ENCODE results near the gene TRRAP. TPM values are rescaled to one million over a fixed set of nuclear protein-coding genes. Genes with fewer than 3 reads are reported as not detected.

Gene TRRAP
- total and polyA plus RNA-seq, 5 donors from 2014 or later, result 2.9 to 66.5 (median 3.8) TPM

DNA sequence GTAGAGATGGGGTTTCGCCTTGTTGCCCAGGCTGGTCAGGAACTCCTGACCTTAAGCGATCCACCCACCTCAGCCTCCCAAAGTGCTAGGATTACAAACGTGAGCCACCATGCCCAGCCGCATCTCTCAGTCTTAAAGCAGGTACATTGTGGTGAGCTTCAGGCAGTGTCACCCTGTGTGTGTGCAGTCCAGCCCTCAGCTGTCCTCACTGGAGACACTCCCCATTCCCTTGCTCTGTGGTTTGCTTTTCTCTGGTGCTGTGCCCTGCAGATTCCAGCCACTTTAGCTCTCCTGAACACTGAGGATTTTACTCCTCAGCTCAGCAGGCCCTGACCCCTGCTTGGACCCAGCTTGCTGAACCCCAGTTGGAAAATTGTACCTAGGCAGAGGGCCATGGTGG, 6.1 kb downstream of the TRRAP start:
- Mint-ChIP-seq H3K4me3 (no peak overlapping the region), H3K36me3 (peaks cover 21% of the 10 kb centered on the region), H3K27me3 (peaks cover 4% of the 10 kb centered on the region), H3K9me3 (no peaks in the 10 kb centered on the region), H3K4me1 (peaks cover 14 to 59% (median 36%) of the 10 kb centered on the region in 4 donors), H3K27ac (no peak overlapping the region)
- DNase-seq, result no peak
- Histone ChIP-seq H3K27ac (ENCODE audit: insufficient read depth, low read length, poor library complexity, severe bottlenecking) (no peak overlapping the region), H3K4me1 (ENCODE audit: control insufficient read depth, insufficient read depth, low read length, poor library complexity, severe bottlenecking) (peaks cover 16% of the 10 kb centered on the region), H3K9me3 (ENCODE audit: control insufficient read depth in 2 of 2, low read length in 2 of 2) (no peaks in the 10 kb centered on the region), H3K36me3 (ENCODE audit: control insufficient read depth, insufficient read depth, low read length) (peaks cover 65% of the 10 kb centered on the region), H3K27me3 (ENCODE audit: control insufficient read depth, insufficient read depth, low read length) (no peaks in the 10 kb centered on the region), H3K4me3 (ENCODE audit: low read depth, low read length) (no peak overlapping the region)
- ATAC-seq (ENCODE audit: low read depth in 2 of 2), result no peak

DNA sequence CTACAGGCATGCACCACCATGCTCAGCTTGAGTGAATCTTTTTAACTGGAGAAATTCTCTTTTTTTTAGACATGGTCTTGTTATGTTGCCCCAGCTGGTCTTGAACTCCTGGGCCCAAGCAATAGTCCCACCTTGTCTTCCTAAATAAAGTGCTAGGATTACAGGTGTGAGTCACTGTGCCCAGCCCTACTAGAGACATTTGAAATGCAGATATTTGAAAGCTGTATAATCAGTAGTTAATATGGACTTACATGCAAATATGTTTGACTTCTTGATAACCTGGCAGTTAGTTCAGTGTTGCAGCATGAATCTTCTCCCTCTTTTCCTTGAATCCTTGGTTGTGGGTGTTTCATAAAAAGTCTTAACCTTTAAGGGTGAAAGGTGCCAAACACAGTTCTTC, 8.7 kb downstream of the TRRAP start:
- Mint-ChIP-seq H3K9me3 (no peaks in the 10 kb centered on the region), H3K4me3 (no peak overlapping the region), H3K36me3 (peaks cover 22% of the 10 kb centered on the region), H3K27ac (no peak overlapping the region), H3K4me1 (peaks cover 9 to 36% (median 19%) of the 10 kb centered on the region in 4 donors), H3K27me3 (no peaks in the 10 kb centered on the region)
- peaks cover 81% of the 10 kb centered on the region for H3K36me3 ChIP-seq (ENCODE audit: control insufficient read depth, insufficient read depth, low read length)
- no peak for DNase-seq
- no peak overlapping the region for H3K27ac ChIP-seq (ENCODE audit: insufficient read depth, low read length, poor library complexity, severe bottlenecking)
- H3K4me3 ChIP-seq (ENCODE audit: low read depth, low read length), result no peak overlapping the region
- H3K27me3 ChIP-seq (ENCODE audit: control insufficient read depth, insufficient read depth, low read length), result no peaks in the 10 kb centered on the region
- no peaks in the 10 kb centered on the region for H3K9me3 ChIP-seq (ENCODE audit: control insufficient read depth in 2 of 2, low read length in 2 of 2)
- no peak for ATAC-seq (ENCODE audit: low read depth in 2 of 2)
- peaks cover 5% of the 10 kb centered on the region for H3K4me1 ChIP-seq (ENCODE audit: control insufficient read depth, insufficient read depth, low read length, poor library complexity, severe bottlenecking)

DNA sequence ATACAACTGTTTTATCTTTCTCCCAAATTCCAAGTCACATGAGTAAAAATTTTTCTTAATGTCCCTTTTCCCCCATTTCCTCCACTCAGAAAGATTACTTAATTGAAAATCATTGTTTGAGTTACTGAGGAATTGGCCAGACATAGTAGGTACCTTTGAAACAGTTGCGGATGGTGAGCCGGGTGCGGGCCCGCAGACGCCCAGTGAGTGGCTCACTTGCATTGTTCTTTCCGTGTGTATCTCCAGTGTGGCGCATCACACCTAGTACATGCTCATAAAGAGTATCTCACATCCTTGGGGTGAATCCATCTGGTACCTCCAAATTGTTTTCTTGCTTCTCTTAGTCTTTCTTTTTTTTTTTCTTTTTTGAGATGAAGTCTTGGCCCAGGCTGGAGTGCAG, 14.3 kb downstream of the TRRAP start:
- Mint-ChIP-seq H3K4me3 (no peak overlapping the region), H3K9me3 (no peaks in the 10 kb centered on the region), H3K4me1 (peaks cover 12 to 20% (median 14%) of the 10 kb centered on the region in 4 donors), H3K36me3 (peaks cover 41% of the 10 kb centered on the region), H3K27me3 (no peaks in the 10 kb centered on the region), H3K27ac (no peak overlapping the region)
- Histone ChIP-seq H3K9me3 (ENCODE audit: control insufficient read depth in 2 of 2, low read length in 2 of 2) (no peaks in the 10 kb centered on the region), H3K36me3 (ENCODE audit: control insufficient read depth, insufficient read depth, low read length) (peaks cover 88% of the 10 kb centered on the region), H3K27ac (ENCODE audit: insufficient read depth, low read length, poor library complexity, severe bottlenecking) (no peak overlapping the region), H3K4me1 (ENCODE audit: control insufficient read depth, insufficient read depth, low read length, poor library complexity, severe bottlenecking) (no peaks in the 10 kb centered on the region), H3K4me3 (ENCODE audit: low read depth, low read length) (no peak overlapping the region), H3K27me3 (ENCODE audit: control insufficient read depth, insufficient read depth, low read length) (no peaks in the 10 kb centered on the region)
- ATAC-seq (ENCODE audit: low read depth in 2 of 2) (no peak), DNase-seq (no peak)

GRCh38 chr7:98899816-98900215, 21.5 kb downstream of the TRRAP start:
- no peak overlapping the region for H3K4me3 Mint-ChIP-seq
- H3K27ac ChIP-seq (ENCODE audit: insufficient read depth, low read length, poor library complexity, severe bottlenecking), result no peak overlapping the region
- H3K4me1 ChIP-seq (ENCODE audit: control insufficient read depth, insufficient read depth, low read length, poor library complexity, severe bottlenecking), result no peaks in the 10 kb centered on the region
- H3K36me3 Mint-ChIP-seq, result peaks cover 58% of the 10 kb centered on the region
- no peaks in the 10 kb centered on the region for H3K27me3 Mint-ChIP-seq
- no peaks in the 10 kb centered on the region for H3K9me3 Mint-ChIP-seq
- H3K27me3 ChIP-seq (ENCODE audit: control insufficient read depth, insufficient read depth, low read length), result no peaks in the 10 kb centered on the region
- ATAC-seq (ENCODE audit: low read depth in 2 of 2) (no peak), DNase-seq (no peak)
- H3K4me3 ChIP-seq (ENCODE audit: low read depth, low read length), result no peak overlapping the region
- peaks cover 95% of the 10 kb centered on the region for H3K36me3 ChIP-seq (ENCODE audit: control insufficient read depth, insufficient read depth, low read length)
- H3K4me1 Mint-ChIP-seq, result peaks cover 3 to 7% (median 5%) of the 10 kb centered on the region in 4 donors
- H3K27ac Mint-ChIP-seq, result peak overlapping the region in 1 of 3 donors; percentile 36
- H3K9me3 ChIP-seq (ENCODE audit: control insufficient read depth in 2 of 2, low read length in 2 of 2), result no peaks in the 10 kb centered on the region

DNA sequence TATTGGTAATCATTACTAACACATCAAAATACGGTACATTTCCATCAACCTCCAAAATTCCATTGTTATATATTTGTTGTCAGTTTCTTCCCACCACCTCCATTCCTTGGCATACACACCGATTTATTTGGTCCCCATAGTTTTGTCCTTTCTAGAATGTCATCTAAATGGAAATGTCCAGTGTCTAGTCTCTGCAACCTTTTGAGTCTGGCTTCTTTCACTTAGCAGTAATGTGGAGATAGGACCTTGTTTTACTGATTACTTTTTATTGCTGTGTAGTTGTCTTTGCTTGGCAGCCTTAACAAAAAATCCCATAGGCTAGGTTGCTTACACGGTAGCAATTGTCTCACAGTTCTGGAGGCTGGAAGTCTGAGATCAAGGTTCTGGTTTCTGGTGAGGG, 22.5 kb downstream of the TRRAP start:
- no peak overlapping the region for H3K27ac Mint-ChIP-seq
- H3K27ac ChIP-seq (ENCODE audit: insufficient read depth, low read length, poor library complexity, severe bottlenecking), result no peak overlapping the region
- no peaks in the 10 kb centered on the region for H3K9me3 ChIP-seq (ENCODE audit: control insufficient read depth in 2 of 2, low read length in 2 of 2)
- no peaks in the 10 kb centered on the region for H3K9me3 Mint-ChIP-seq
- H3K36me3 Mint-ChIP-seq, result peaks cover 58% of the 10 kb centered on the region
- no peaks in the 10 kb centered on the region for H3K27me3 ChIP-seq (ENCODE audit: control insufficient read depth, insufficient read depth, low read length)
- H3K4me3 Mint-ChIP-seq, result no peak overlapping the region
- H3K36me3 ChIP-seq (ENCODE audit: control insufficient read depth, insufficient read depth, low read length), result peaks cover 95% of the 10 kb centered on the region
- no peak overlapping the region for H3K4me3 ChIP-seq (ENCODE audit: low read depth, low read length)
- peaks cover 0 to 7% (median under 1%) of the 10 kb centered on the region in 4 donors for H3K4me1 Mint-ChIP-seq
- H3K27me3 Mint-ChIP-seq, result no peaks in the 10 kb centered on the region
- no peaks in the 10 kb centered on the region for H3K4me1 ChIP-seq (ENCODE audit: control insufficient read depth, insufficient read depth, low read length, poor library complexity, severe bottlenecking)
- DNase-seq (no peak), ATAC-seq (ENCODE audit: low read depth in 2 of 2) (no peak)

DNA sequence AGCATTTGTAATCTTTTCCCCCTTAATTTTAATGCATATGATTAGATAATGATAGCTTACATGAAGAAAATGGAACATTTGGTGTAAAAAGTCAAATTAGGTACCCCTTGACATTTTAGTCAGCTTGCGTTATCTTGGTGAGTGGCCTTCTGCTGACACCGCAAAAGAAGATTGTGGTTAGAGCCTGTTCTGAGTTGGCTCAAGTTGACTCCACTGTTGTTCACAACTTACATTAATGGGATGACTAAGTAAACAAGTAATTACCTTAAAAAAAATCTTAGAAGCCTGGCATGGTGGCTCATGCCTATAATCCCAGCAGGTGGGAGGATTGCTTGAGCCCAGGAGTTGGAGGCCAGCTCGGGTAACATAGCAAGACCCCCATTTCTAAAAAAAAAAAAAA, 24.2 kb downstream of the TRRAP start:
- H3K27me3 Mint-ChIP-seq, result no peaks in the 10 kb centered on the region
- Histone ChIP-seq H3K36me3 (ENCODE audit: control insufficient read depth, insufficient read depth, low read length) (peaks cover 91% of the 10 kb centered on the region), H3K9me3 (ENCODE audit: control insufficient read depth in 2 of 2, low read length in 2 of 2) (no peaks in the 10 kb centered on the region), H3K27ac (ENCODE audit: insufficient read depth, low read length, poor library complexity, severe bottlenecking) (no peak overlapping the region), H3K27me3 (ENCODE audit: control insufficient read depth, insufficient read depth, low read length) (no peaks in the 10 kb centered on the region), H3K4me1 (ENCODE audit: control insufficient read depth, insufficient read depth, low read length, poor library complexity, severe bottlenecking) (no peaks in the 10 kb centered on the region), H3K4me3 (ENCODE audit: low read depth, low read length) (no peak overlapping the region)
- ATAC-seq (ENCODE audit: low read depth in 2 of 2) (no peak), DNase-seq (no peak)
- peaks cover 0 to 2% (median 0%) of the 10 kb centered on the region in 4 donors for H3K4me1 Mint-ChIP-seq
- H3K4me3 Mint-ChIP-seq, result no peak overlapping the region
- peaks cover 53% of the 10 kb centered on the region for H3K36me3 Mint-ChIP-seq
- no peak overlapping the region for H3K27ac Mint-ChIP-seq
- no peaks in the 10 kb centered on the region for H3K9me3 Mint-ChIP-seq

DNA sequence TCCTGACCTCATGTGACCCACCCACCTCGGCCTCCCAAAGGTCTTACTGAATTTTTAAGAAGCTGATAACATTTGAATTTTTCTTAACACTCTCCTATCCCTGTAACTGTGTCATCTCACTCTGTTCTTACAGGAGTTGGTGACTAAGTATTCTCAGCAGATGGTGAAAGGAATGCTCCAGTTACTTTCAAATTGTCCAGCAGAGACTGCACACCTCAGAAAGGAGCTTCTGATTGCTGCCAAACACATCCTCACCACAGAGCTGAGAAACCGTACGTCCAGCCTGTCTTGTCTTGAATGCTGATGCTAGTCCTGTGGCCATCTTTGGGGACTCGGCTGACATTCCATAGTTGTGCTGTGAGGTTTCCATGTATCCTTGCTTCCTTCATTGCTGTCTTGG, 24.9 kb downstream of the TRRAP start:
- no peaks in the 10 kb centered on the region for H3K4me1 ChIP-seq (ENCODE audit: control insufficient read depth, insufficient read depth, low read length, poor library complexity, severe bottlenecking)
- H3K36me3 Mint-ChIP-seq, result peaks cover 56% of the 10 kb centered on the region

DNA sequence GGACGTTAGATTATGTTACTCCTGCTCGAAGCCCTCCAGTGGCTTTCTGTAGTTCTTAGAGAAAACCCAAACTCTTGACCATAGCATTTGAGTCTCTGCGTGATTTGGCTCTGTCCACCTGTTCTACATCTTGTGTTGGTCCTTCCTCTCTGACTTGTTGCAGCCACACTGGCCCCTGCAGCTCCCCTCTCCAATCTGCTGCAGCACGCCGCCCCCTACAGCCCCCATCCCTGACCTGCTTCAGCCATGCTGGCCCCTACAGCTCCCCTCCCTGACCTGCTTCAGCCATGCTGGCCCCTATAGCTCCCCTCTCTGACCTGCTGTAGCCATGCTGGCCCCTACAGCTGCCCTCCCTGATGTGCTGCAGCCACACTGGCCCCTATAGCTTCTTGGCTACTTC, 29.2 kb downstream of the TRRAP start:
- Mint-ChIP-seq H3K27ac (no peak overlapping the region), H3K27me3 (no peaks in the 10 kb centered on the region), H3K9me3 (no peaks in the 10 kb centered on the region), H3K36me3 (peaks cover 54% of the 10 kb centered on the region), H3K4me1 (peaks cover 0 to 5% (median 1%) of the 10 kb centered on the region in 4 donors), H3K4me3 (no peak overlapping the region)
- no peak for ATAC-seq (ENCODE audit: low read depth in 2 of 2)
- H3K9me3 ChIP-seq (ENCODE audit: control insufficient read depth in 2 of 2, low read length in 2 of 2), result no peaks in the 10 kb centered on the region
- H3K4me1 ChIP-seq (ENCODE audit: control insufficient read depth, insufficient read depth, low read length, poor library complexity, severe bottlenecking), result no peaks in the 10 kb centered on the region
- H3K36me3 ChIP-seq (ENCODE audit: control insufficient read depth, insufficient read depth, low read length), result peaks cover 90% of the 10 kb centered on the region
- no peak for DNase-seq
- H3K27ac ChIP-seq (ENCODE audit: insufficient read depth, low read length, poor library complexity, severe bottlenecking), result no peak overlapping the region
- no peaks in the 10 kb centered on the region for H3K27me3 ChIP-seq (ENCODE audit: control insufficient read depth, insufficient read depth, low read length)
- H3K4me3 ChIP-seq (ENCODE audit: low read depth, low read length), result no peak overlapping the region

More for the DNA sequence above, 24.9 kb downstream of the TRRAP start:
- H3K27me3 Mint-ChIP-seq, result no peaks in the 10 kb centered on the region
- no peaks in the 10 kb centered on the region for H3K9me3 Mint-ChIP-seq
- no peak for ATAC-seq (ENCODE audit: low read depth in 2 of 2)
- peaks cover 0 to 2% (median 0%) of the 10 kb centered on the region in 4 donors for H3K4me1 Mint-ChIP-seq
- no peak overlapping the region for H3K4me3 Mint-ChIP-seq
- no peak overlapping the region for H3K27ac ChIP-seq (ENCODE audit: insufficient read depth, low read length, poor library complexity, severe bottlenecking)
- H3K27me3 ChIP-seq (ENCODE audit: control insufficient read depth, insufficient read depth, low read length), result no peaks in the 10 kb centered on the region
- H3K27ac Mint-ChIP-seq, result no peak overlapping the region
- H3K9me3 ChIP-seq (ENCODE audit: control insufficient read depth in 2 of 2, low read length in 2 of 2), result no peaks in the 10 kb centered on the region
- DNase-seq, result no peak
- H3K36me3 ChIP-seq (ENCODE audit: control insufficient read depth, insufficient read depth, low read length), result peaks cover 91% of the 10 kb centered on the region
- H3K4me3 ChIP-seq (ENCODE audit: low read depth, low read length), result no peak overlapping the region
